Keratinocyte (primary cell): ENCODE data around the gene SCCPDH. TPM values are rescaled to one million over a fixed set of nuclear protein-coding genes. Genes with fewer than 3 reads are reported as not detected.

Experiments
- DNase-seq: peaks from one replicate; pipeline ENCODE4 v3.0.0-alpha.2; 2011; ENCODE audit warnings: low read depth, missing footprints, low spot score
- FAIRE-seq: peaks from 2 replicates; lab custom pipeline; 2011; peaks lifted over from hg19 to GRCh38; lab: Jason Lieb, UNC
- H2AFZ ChIP-seq: 2 replicates; pipeline ENCODE4 v1.6.0; 2012; ENCODE audit warnings: low read length, control low read depth, inconsistent platforms; ENCODE audit not compliant: control insufficient read depth
- H3K27ac ChIP-seq: 2 replicates; pipeline ENCODE4 v1.5.1; 2011; ENCODE audit warnings: low read length; ENCODE audit not compliant: control insufficient read depth, insufficient read depth
- H3K27me3 ChIP-seq: 3 replicates; pipeline ENCODE4 v1.6.0; 2011; ENCODE audit warnings: low read length; ENCODE audit not compliant: control insufficient read depth, insufficient read depth; ENCODE audit errors: extremely low read depth
- H3K36me3 ChIP-seq, 2 experiments: 2 replicates in 1 of 2; 3 replicates in 1 of 2; pipeline ENCODE4 v1.5.1; 2011; ENCODE audit warnings: low read length in 2 of 2, mild to moderate bottlenecking in 1 of 2; ENCODE audit not compliant: control insufficient read depth in 2 of 2, insufficient read depth in 2 of 2; ENCODE audit errors: extremely low read depth in 1 of 2
- H3K4me1 ChIP-seq: 3 replicates; pipeline ENCODE4 v1.5.1; 2011; ENCODE audit warnings: low read length; ENCODE audit not compliant: control insufficient read depth, insufficient read depth; ENCODE audit errors: extremely low read depth
- H3K4me2 ChIP-seq: 3 replicates; pipeline ENCODE4 v1.6.0; 2011; ENCODE audit warnings: low read depth, low read length; ENCODE audit not compliant: control insufficient read depth, insufficient read depth; ENCODE audit errors: extremely low read depth
- H3K4me3 ChIP-seq, 3 experiments: fragments of 200-600 bp in 1 of 3; sonication (generic) in 1 of 3; 2 replicates in 2 of 3; 3 replicates in 1 of 3; pipeline ENCODE4 v1.5.1; 2011 to 2016; ENCODE audit warnings: low read length in 3 of 3, mild to moderate bottlenecking in 3 of 3, control low read depth in 2 of 3, inconsistent platforms in 1 of 3, low read depth in 1 of 3, mixed read lengths in 1 of 3, mixed run types in 1 of 3, moderate library complexity in 1 of 3; ENCODE audit not compliant: control insufficient read depth in 2 of 3, insufficient read depth in 2 of 3; ENCODE audit errors: extremely low read depth in 1 of 3
- H3K79me2 ChIP-seq: 2 replicates; pipeline ENCODE4 v1.6.0; 2012; ENCODE audit warnings: low read length; ENCODE audit not compliant: control insufficient read depth, insufficient read depth
- H3K9ac ChIP-seq: 3 replicates; pipeline ENCODE4 v1.6.0; 2011; ENCODE audit warnings: low read length; ENCODE audit not compliant: control insufficient read depth, insufficient read depth; ENCODE audit errors: extremely low read depth
- H3K9me1 ChIP-seq: 3 replicates; pipeline ENCODE4 v1.6.0; 2011; ENCODE audit warnings: low read length; ENCODE audit not compliant: control insufficient read depth, insufficient read depth; ENCODE audit errors: extremely low read depth
- H3K9me3 ChIP-seq: 2 replicates; pipeline ENCODE4 v1.5.1; 2012; ENCODE audit warnings: low read depth, low read length; ENCODE audit not compliant: control insufficient read depth
- H4K20me1 ChIP-seq: 3 replicates; pipeline ENCODE4 v1.6.0; 2011; ENCODE audit warnings: low read length; ENCODE audit not compliant: control insufficient read depth, insufficient read depth; ENCODE audit errors: extremely low read depth
- EZH2 ChIP-seq: IDR thresholded peaks from one replicate; pipeline ENCODE4 v1.6.1; 2012; ENCODE audit warnings: inconsistent platforms, mild to moderate bottlenecking, low read length, moderate library complexity
- dilution Hi-C: fragments of 300-500 bp; cut with MboI; formaldehyde crosslinking; loops from one replicate; pipeline ENCODE4 v1.7.0; 2020; ENCODE audit warnings: low sequenced_read_pairs; ENCODE audit not compliant: extremely low pct_ligation_motif_present
- polyA plus RNA-seq, 5 experiments: library from polyadenylated mRNA; depleted of rRNA in 3 of 5; stranded (reverse) in 3 of 5; stranded (forward) in 1 of 5; unstranded in 1 of 5; fragments of >200 nt; gene quantifications; 1 replicate in 1 of 5; 2 replicates in 3 of 5; 3 replicates in 1 of 5; pipeline versions ENCODE4 v1.2.1 to v1.2.3, GENCODE V29; 2011 to 2012; ENCODE audit warnings: missing spikeins in 2 of 5, low read depth in 1 of 5, low replicate concordance in 1 of 5
- TF ChIP-seq, protein P1 (sequence below), 3 experiments: IDR thresholded peaks in 1 of 3; conservative IDR thresholded peaks in 1 of 3; optimal IDR thresholded peaks in 1 of 3; 2 replicates in 2 of 3; 3 replicates in 1 of 3; pipeline versions ENCODE3 to v1.5.1; 2011; ENCODE audit warnings: low read length in 3 of 3, mild to moderate bottlenecking in 3 of 3, moderate library complexity in 2 of 3, control low read depth in 1 of 3, inconsistent platforms in 1 of 3; ENCODE audit not compliant: insufficient read depth in 2 of 3; ENCODE audit errors: extremely low read depth in 1 of 3

Gene SCCPDH
- polyA plus RNA-seq, 1 donor (not counting 4 experiments of a cell fraction or from before 2014, with no cell fraction given), result 4.3 TPM

DNA sequence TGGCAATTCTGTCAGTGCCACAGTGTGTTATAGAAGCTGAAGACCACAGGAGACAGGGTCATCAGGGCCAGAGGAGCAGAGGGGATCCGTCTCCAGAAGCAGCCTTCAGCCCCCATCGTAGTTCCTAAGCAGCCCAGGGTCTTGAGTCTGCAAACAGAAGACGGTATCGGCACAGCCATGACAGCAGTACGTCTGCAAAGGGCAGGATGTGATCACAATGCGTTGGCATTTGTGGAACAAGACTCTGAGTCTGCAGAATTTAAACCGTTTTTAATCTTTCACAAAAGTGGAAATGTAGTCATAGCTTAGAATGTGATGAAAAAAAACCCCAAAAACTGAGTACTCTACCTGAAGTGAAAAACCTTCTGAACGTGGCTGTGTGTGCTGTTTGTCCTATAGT is 44.0 kb upstream of the SCCPDH start:
- no peak overlapping the region for H2AFZ ChIP-seq
- H3K79me2 ChIP-seq, result no peaks in the 10 kb centered on the region
- H3K4me3 ChIP-seq, result no peak overlapping the region
- H3K4me1 ChIP-seq, result no peaks in the 10 kb centered on the region
- no peak overlapping the region for H3K27ac ChIP-seq
- no peaks in the 10 kb centered on the region for H4K20me1 ChIP-seq
- dilution Hi-C loops, result no loop called here
- H3K9ac ChIP-seq, result no peak overlapping the region
- H3K36me3 ChIP-seq, result no peaks in the 10 kb centered on the region
- H3K4me2 ChIP-seq, result no peak overlapping the region
- no peak for TF ChIP-seq EZH2
- TF ChIP-seq, protein P1, sequence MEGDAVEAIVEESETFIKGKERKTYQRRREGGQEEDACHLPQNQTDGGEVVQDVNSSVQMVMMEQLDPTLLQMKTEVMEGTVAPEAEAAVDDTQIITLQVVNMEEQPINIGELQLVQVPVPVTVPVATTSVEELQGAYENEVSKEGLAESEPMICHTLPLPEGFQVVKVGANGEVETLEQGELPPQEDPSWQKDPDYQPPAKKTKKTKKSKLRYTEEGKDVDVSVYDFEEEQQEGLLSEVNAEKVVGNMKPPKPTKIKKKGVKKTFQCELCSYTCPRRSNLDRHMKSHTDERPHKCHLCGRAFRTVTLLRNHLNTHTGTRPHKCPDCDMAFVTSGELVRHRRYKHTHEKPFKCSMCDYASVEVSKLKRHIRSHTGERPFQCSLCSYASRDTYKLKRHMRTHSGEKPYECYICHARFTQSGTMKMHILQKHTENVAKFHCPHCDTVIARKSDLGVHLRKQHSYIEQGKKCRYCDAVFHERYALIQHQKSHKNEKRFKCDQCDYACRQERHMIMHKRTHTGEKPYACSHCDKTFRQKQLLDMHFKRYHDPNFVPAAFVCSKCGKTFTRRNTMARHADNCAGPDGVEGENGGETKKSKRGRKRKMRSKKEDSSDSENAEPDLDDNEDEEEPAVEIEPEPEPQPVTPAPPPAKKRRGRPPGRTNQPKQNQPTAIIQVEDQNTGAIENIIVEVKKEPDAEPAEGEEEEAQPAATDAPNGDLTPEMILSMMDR (optimal IDR thresholded peaks at IDR 0.05 in 1 of 3, IDR thresholded peaks at IDR 0.05 in 1 of 3, conservative IDR thresholded peaks at IDR 0.05 in 1 of 3; ENCODE audit: extremely low read depth in 1 of 3, insufficient read depth in 2 of 3, low read length in 3 of 3), result no peak
- no peaks in the 10 kb centered on the region for H3K27me3 ChIP-seq
- no peaks in the 10 kb centered on the region for H3K9me3 ChIP-seq
- no peaks in the 10 kb centered on the region for H3K9me1 ChIP-seq
- no peak for FAIRE-seq
- no peak for DNase-seq

DNA sequence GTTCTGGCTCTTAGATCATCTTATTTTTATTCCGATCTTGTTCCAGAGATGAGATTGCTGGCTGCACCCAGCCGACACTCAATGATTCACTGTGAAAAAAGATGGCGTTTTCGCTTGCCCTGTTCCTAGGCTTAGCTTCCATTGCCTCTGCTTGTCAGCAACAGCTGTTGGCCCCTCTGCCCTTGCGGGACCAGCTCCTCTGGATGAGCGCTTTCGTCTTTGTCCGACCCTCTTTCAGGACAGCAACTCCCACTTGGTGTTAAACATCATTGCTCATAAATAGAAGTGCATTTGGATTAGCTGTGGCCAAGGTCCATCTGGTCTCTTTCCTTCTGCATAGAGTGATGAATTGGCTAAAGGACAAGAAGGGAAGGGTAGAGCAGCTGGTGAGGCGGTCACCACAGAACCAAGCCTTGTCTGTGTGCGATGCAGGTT is 43.5 kb upstream of the SCCPDH start:
- Histone ChIP-seq H3K27me3 (no peaks in the 10 kb centered on the region), H3K9me3 (no peaks in the 10 kb centered on the region), H3K79me2 (no peaks in the 10 kb centered on the region), H4K20me1 (no peaks in the 10 kb centered on the region), H3K4me1 (no peaks in the 10 kb centered on the region), H3K4me3 (no peak overlapping the region), H3K4me2 (no peak overlapping the region), H2AFZ (no peak overlapping the region), H3K36me3 (no peaks in the 10 kb centered on the region), H3K9me1 (no peaks in the 10 kb centered on the region), H3K9ac (no peak overlapping the region), H3K27ac (no peak overlapping the region)
- DNase-seq (no peak), FAIRE-seq (no peak)
- dilution Hi-C loops, result no loop called here
- no peak for TF ChIP-seq EZH2
- TF ChIP-seq, protein P1 (optimal IDR thresholded peaks at IDR 0.05 in 1 of 3, IDR thresholded peaks at IDR 0.05 in 1 of 3, conservative IDR thresholded peaks at IDR 0.05 in 1 of 3; ENCODE audit: extremely low read depth in 1 of 3, insufficient read depth in 2 of 3, low read length in 3 of 3), result no peak
